A549 (cell line): Measurements from ENCODE around the gene PSMB9. TPM values are rescaled to one million over a fixed set of nuclear protein-coding genes. Genes with fewer than 3 reads are reported as not detected.

Experiments used
- ATAC-seq, 2 experiments: fragments of 200-7000 bp in 1 of 2; fragments of >200 bp in 1 of 2; cut with Nextera tagmentation in 1 of 2; cut with Tn5 transposase in 1 of 2; 3 replicates each; pipeline versions ENCODE4 v1.8.0 to v1.9.1; 2018 to 2020; ENCODE audit warnings: mild to moderate bottlenecking in 1 of 2, moderate library complexity in 1 of 2
- CTCF ChIA-PET: fragments of 300-600 bp; sonication (Branson Sonifier 250); formaldehyde crosslinking; extraction: SDS; loops from one replicate; lab custom pipeline; 2021; ENCODE audit warnings: antibody characterized with exemption, inconsistent platforms; lab: Yijun Ruan, JAX
- POLR2A ChIA-PET: fragments of 350-600 bp; formaldehyde crosslinking; extraction: SDS; loops from one replicate; lab custom pipeline; 2021; ENCODE audit warnings: antibody characterized with exemption, inconsistent platforms; lab: Yijun Ruan, JAX
- DNase-seq, 2 experiments: peaks; one replicate each; pipeline versions ENCODE4 v3.0.0 to v3.0.0-alpha.2; 2011 to 2016; ENCODE audit warnings: low read depth in 1 of 2, low spot score in 1 of 2
- FAIRE-seq: peaks from 2 replicates; lab custom pipeline; 2011; peaks lifted over from hg19 to GRCh38; lab: Jason Lieb, UNC
- H3K27ac ChIP-seq, 2 experiments: fragments of >200 bp; sonication (Bioruptor Twin); formaldehyde crosslinking; 3 replicates each; pipeline ENCODE4 v1.5.1; 2016 to 2017
- H3K4me1 ChIP-seq: fragments of >200 bp; sonication (Bioruptor Twin); formaldehyde crosslinking; 3 replicates; pipeline ENCODE4 v1.6.1; 2016
- H3K4me2 ChIP-seq: fragments of >200 bp; sonication (Bioruptor Twin); formaldehyde crosslinking; 3 replicates; pipeline ENCODE4 v1.6.1; 2016
- H3K4me3 ChIP-seq: fragments of >200 bp; sonication (Bioruptor Twin); formaldehyde crosslinking; 3 replicates; pipeline ENCODE4 v1.5.1; 2016
- H3K9me3 ChIP-seq: fragments of >200 bp; sonication (Bioruptor Twin); formaldehyde crosslinking; 3 replicates; pipeline ENCODE4 v1.6.1; 2016
- BHLHE40 ChIP-seq: IDR thresholded peaks from 2 replicates; pipeline ENCODE4 v1.6.1; 2012; ENCODE audit warnings: low read depth, low read length, inconsistent platforms
- CEBPB ChIP-seq, 2 experiments: fragments of >200 bp in 1 of 2; sonication (Bioruptor Twin) in 1 of 2; formaldehyde crosslinking in 1 of 2; IDR thresholded peaks; 2 replicates each; pipeline ENCODE4 v1.6.1; 2012 to 2016
- CHD4 ChIP-seq: fragments of 200-600 bp; sonication (generic); IDR thresholded peaks from 2 replicates; pipeline ENCODE4 v1.6.1; 2016; ENCODE audit warnings: antibody characterized with exemption, mild to moderate bottlenecking, borderline replicate concordance
- EHF ChIP-seq: fragments of 250-450 bp; sonication (Bioruptor Pico); IDR thresholded peaks from 2 replicates; pipeline ENCODE4 v1.5.0; 2020; ENCODE audit warnings: mild to moderate bottlenecking
- FOSL2 ChIP-seq, 2 experiments: fragments of 450-650 bp in 1 of 2; fragments of >200 bp in 1 of 2; sonication (Bioruptor Twin) in 1 of 2; formaldehyde crosslinking; IDR thresholded peaks; 2 replicates each; pipeline versions ENCODE4 v1.5.0 to v1.6.1; 2016 to 2020; ENCODE audit warnings: mild to moderate bottlenecking in 1 of 2, moderate library complexity in 1 of 2
- HOXB5 ChIP-seq: fragments of 250-450 bp; sonication (Bioruptor Pico); IDR thresholded peaks from 2 replicates; pipeline ENCODE4 v1.5.0; 2020; ENCODE audit warnings: mild to moderate bottlenecking, moderate library complexity
- KDM5A ChIP-seq: fragments of 200-600 bp; sonication (generic); IDR thresholded peaks from 2 replicates; pipeline ENCODE4 v1.6.1; 2016; ENCODE audit warnings: antibody characterized with exemption, mild to moderate bottlenecking
- MYC ChIP-seq: IDR thresholded peaks from 2 replicates; pipeline ENCODE4 v1.6.1; 2012; ENCODE audit warnings: mild to moderate bottlenecking, inconsistent platforms, low read length, improper control_type of control experiment, borderline replicate concordance
- NFE2L2 ChIP-seq: fragments of 150-350 bp; conservative IDR thresholded peaks from 2 replicates; pipeline ENCODE4 v1.6.1; 2014; ENCODE audit warnings: low read length
- NR3C1 ChIP-seq: fragments of >200 bp; sonication (Bioruptor Twin); formaldehyde crosslinking; IDR thresholded peaks from 3 replicates; pipeline ENCODE4 v1.6.1; 2017
- RCOR1 ChIP-seq: fragments of 150-350 bp; IDR thresholded peaks from 2 replicates; pipeline ENCODE4 v1.6.1; 2014; ENCODE audit warnings: antibody characterized with exemption, low read length, low read depth
- RNF2 ChIP-seq: fragments of 200-600 bp; sonication (generic); IDR thresholded peaks from 2 replicates; pipeline ENCODE4 v1.6.1; 2016; ENCODE audit warnings: low read depth, mild to moderate bottlenecking, antibody characterized with exemption, moderate library complexity, borderline replicate concordance
- TFCP2L1 ChIP-seq: fragments of 250-450 bp; sonication (Bioruptor Pico); IDR thresholded peaks from 2 replicates; pipeline ENCODE4 v1.5.0; 2021; ENCODE audit warnings: mild to moderate bottlenecking
- WGBS: methylation state at CpG from one replicate; pipeline ENCODE4 v1.1.6; 2017; ENCODE audit errors: missing lambda C conversion rate; 5-methylcytosine and 5-hydroxymethylcytosine counted together
- polyA plus RNA-seq, 4 experiments: library from polyadenylated mRNA; depleted of rRNA in 3 of 4; stranded (reverse); fragments of >200 nt; fragmentation: RNase III in 1 of 4; extraction: RNeasy Plus Mini Kit Qiagen cat#74134 plus additional on column Dnase treatment in 1 of 4; gene quantifications; 2 replicates in 3 of 4; 3 replicates in 1 of 4; pipeline ENCODE4 v1.2.3, GENCODE V29; 2011 to 2017
- TF ChIP-seq, protein P1 (sequence below): fragments of 150-350 bp; IDR thresholded peaks from 2 replicates; pipeline ENCODE4 v1.6.1; 2014; ENCODE audit warnings: low read depth, mild to moderate bottlenecking, low read length
- TF ChIP-seq, protein P2 (sequence below): fragments of 250-450 bp; sonication (Bioruptor Pico); IDR thresholded peaks from 2 replicates; pipeline ENCODE4 v1.5.0; 2020; ENCODE audit warnings: low read depth, mild to moderate bottlenecking, moderate library complexity
- TF ChIP-seq, protein P3 (sequence below): fragments of 450-650 bp; IDR thresholded peaks from 2 replicates; pipeline ENCODE4 v1.6.1; 2014; ENCODE audit warnings: antibody characterized with exemption

PSMB9 gene
- polyA plus RNA-seq, 2 of the 4 experiments (the other 2 are of a cell fraction): 9.2 to 12.5 TPM

DNA sequence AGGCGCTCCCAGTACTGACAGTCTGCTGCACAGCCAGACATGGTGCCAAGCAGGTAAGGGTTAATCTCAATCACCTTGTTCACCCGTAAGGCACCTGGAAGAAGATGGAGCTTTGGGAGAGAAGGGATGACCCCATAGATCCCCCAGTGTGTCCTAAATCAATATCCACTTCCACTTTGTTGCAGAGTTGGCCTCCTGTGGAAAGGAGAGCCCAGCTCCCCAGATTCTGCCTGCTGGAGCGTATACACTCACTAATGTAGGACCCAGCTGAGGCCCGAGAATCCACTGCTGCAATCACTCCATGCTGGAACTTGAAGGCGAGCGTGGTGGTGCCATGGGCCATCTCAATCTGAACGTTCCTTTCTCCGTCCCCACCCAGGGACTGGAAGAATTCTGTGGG, 11.3 kb upstream of the PSMB9 start:
- no peak overlapping the region for H3K27ac ChIP-seq
- H3K9me3 ChIP-seq: no peaks in the 10 kb centered on the region
- FAIRE-seq (no peak), DNase-seq (no peak), ATAC-seq (no peak)
- POLR2A ChIA-PET: no interaction called here
- 95% methylated on average over 8 of the region's 8 CpGs for WGBS
- H3K4me2 ChIP-seq: no peak overlapping the region
- no peak for TF ChIP-seq RCOR1
- TF ChIP-seq NFE2L2: no peak
- TF ChIP-seq, protein P1, sequence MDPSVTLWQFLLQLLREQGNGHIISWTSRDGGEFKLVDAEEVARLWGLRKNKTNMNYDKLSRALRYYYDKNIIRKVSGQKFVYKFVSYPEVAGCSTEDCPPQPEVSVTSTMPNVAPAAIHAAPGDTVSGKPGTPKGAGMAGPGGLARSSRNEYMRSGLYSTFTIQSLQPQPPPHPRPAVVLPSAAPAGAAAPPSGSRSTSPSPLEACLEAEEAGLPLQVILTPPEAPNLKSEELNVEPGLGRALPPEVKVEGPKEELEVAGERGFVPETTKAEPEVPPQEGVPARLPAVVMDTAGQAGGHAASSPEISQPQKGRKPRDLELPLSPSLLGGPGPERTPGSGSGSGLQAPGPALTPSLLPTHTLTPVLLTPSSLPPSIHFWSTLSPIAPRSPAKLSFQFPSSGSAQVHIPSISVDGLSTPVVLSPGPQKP: no peak
- TF ChIP-seq MYC: no peak
- TF ChIP-seq, protein P2, sequence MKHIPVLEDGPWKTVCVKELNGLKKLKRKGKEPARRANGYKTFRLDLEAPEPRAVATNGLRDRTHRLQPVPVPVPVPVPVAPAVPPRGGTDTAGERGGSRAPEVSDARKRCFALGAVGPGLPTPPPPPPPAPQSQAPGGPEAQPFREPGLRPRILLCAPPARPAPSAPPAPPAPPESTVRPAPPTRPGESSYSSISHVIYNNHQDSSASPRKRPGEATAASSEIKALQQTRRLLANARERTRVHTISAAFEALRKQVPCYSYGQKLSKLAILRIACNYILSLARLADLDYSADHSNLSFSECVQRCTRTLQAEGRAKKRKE (CRISPR knock-in tag): no peak
- TF ChIP-seq KDM5A: no peak
- TF ChIP-seq TFCP2L1 (CRISPR knock-in tag): no peak
- TF ChIP-seq CEBPB (IDR thresholded peaks at IDR 0.05): no peak
- no peak for TF ChIP-seq CHD4
- no peak overlapping the region for H3K4me3 ChIP-seq
- CTCF ChIA-PET: interaction anchor here (1.1 to 10.9 kb wide), 5 partner anchors 8 to 142 kb away, joined by 3 to 253 read pairs (median 3); partner anchors contain the start of genes PSMB9 and TAP1
- peaks cover 7% of the 10 kb centered on the region; the same call in 1 of the 3 replicates for H3K4me1 ChIP-seq

DNA sequence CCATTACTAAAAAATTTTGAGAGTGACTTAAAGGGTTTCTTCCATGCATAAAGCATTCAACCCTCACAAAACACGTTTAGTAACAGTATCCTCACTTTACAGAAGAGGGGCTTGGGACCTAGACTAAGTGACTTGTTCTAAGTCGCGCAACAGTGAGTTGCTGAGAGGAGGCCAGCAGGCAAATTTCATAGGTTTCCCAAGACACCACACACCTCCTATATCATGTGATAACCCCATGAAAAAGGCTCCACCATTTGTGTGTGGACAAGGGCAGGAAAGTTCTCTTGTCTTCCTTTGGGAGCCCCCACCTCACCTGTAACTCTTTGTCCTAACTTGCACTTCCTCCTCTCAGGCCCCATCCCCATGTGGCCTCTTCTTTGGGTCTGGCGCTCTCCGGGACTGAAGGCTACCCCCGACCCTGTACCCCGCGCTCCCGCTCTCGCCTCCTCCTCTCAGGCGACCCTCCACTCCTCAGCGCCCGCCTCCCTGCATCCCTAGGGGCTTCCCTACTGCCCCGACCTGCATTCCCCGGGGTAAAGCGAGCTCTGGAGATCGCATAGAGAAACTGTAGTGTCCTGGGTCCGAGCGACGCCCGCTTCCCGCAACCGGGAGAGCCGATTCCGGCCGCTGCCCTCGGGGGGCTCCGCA, 10.5 kb upstream of the PSMB9 start:
- ChIA-PET CTCF (interaction anchor here (1.8 to 10.9 kb wide), 3 partner anchors 14 to 141 kb away, joined by 7 to 253 read pairs (median 225); partner anchors contain the start of genes PSMB9 and TAP1), POLR2A (interaction anchor here (2.5 kb wide), 1 partner anchor 10 kb away, joined by 16 read pairs; the partner anchor contains the start of genes PSMB9 and TAP1)
- Histone ChIP-seq H3K4me1 (0 out of 3 replicates have a peak, but pooled peaks cover 5% of the 10 kb centered on the region), H3K4me2 (peak overlapping the region; percentile 82), H3K27ac (peak overlapping the region; percentile 75 to 90), H3K9me3 (no peaks in the 10 kb centered on the region), H3K4me3 (peak overlapping the region; percentile 55)
- DNase-seq: no peak
- TF ChIP-seq FOSL2 (IDR thresholded peaks at IDR 0.05) (no peak), FOSL2 (CRISPR knock-in tag; IDR thresholded peaks at IDR 0.05) (no peak), RNF2 (no peak), BHLHE40 (no peak), HOXB5 (CRISPR knock-in tag) (no peak), EHF (CRISPR knock-in tag) (no peak), NR3C1 (no peak)
- TF ChIP-seq, protein P2 (CRISPR knock-in tag): no peak
- TF ChIP-seq, protein P3, sequence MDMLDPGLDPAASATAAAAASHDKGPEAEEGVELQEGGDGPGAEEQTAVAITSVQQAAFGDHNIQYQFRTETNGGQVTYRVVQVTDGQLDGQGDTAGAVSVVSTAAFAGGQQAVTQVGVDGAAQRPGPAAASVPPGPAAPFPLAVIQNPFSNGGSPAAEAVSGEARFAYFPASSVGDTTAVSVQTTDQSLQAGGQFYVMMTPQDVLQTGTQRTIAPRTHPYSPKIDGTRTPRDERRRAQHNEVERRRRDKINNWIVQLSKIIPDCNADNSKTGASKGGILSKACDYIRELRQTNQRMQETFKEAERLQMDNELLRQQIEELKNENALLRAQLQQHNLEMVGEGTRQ: no peak
- FAIRE-seq: no peak
- 12% methylated on average over 23 of the region's 28 CpGs for WGBS
- peak; percentile 2 to 3; a peak in 3 of 6 replicates for ATAC-seq
